Activated T-cell treated with anti-CD3 and anti-CD28 coated beads for 48 hours (primary cell): ENCODE measurements around the gene TTC7B.
A peak's percentile ranks its signal among the peaks of the same experiment; 100 is the strongest.

ENCODE experiments used
- DNase-seq: peaks from one replicate; pipeline ENCODE4 v3.0.0-alpha.2; 2020; ENCODE audit warnings: low read depth

Gene TTC7B

DNA sequence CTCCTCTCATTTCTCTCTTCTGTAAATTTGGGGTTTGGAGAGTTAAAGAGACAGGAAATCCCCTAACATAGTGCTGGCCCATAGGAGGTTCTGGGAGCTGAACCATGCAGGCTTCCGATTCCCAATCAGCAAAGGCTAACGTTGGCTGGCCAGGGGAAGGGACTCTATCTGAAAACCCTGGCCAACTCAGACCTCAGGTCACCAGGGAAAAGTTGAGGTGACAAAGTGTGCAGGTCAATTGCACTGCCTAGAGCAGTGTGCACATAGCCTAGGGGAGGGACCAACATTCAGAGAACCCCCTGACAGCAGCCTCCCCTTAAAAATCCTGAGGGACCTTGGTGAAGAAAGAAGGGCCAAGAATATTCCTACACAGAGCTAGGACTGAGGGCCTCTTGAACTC, 38.9 kb downstream of the TTC7B start:
- DNase-seq: no peak

DNA sequence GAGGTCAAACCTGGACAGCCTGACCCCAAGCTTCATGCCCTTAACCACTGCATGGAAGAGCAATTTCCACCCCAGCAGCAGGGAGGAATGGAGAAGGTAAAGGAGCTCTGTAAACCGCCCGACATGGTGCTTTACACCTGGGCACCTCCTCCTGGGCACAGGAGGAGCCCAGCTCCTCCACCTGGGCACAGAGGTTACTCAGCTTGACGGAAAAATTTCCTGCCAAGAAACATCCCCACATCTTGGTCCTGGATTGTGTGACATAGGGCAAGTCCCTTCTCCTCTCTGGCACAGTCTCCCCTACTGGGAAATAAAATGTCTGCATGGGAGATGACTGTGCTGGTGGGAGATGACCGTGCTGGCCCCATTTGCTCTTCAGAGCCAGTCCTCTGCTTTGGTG, 40.8 kb downstream of the TTC7B start:
- DNase-seq: no peak

DNA sequence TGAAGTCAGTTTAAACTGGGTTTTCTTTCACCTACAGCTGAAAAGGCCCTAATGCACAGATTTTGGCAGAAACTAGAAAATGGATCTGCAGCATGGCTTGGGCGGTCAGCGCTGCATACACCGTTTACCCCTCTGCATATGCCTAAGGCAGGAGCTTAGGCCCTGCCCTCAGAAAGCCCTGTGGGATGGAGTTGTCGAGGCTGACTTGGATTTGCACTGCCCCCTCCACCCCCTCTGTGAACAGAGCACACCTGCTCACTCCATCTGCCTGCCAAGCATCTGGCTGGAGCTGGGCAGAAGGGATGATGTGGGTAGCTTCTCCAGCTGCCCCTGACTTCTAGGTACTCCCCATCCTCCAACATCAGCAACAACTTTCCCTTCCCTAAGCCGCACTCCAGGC, 41.9 kb downstream of the TTC7B start:
- no peak for DNase-seq

DNA sequence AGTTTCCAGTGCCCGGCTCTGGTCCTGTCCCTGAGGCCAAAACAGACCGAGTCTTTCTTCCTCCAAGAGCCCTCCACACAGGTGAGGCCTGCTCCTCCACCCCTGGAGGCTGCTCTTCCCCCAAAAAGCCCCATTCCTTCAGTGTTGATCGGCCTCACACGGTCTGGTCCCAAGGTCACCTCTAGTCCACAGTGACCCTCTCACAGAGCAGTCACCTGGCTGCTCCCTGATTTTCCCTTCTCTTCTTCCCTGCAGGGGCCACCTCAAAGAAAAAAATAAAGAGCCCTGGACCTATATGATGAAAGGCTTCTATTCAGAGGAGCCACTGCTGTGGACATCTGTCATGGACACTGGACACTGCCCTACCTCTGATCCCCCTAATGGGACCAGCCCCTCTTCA, 42.5 kb downstream of the TTC7B start:
- no peak for DNase-seq

DNA sequence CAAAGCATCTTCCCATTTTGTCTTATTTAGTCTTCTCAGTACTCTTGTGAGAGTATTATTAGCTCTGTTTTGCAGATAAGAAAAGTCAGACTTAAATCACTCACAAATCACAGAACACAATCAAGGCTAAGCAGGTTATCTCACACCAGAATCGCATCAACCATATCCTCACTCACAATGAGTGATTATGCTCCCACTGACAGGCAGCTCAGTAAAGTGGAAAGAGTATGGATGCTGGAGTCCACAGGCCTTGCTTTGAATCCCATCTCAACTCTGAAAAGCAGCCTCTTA, 43.1 kb downstream of the TTC7B start:
- no peak for DNase-seq

DNA sequence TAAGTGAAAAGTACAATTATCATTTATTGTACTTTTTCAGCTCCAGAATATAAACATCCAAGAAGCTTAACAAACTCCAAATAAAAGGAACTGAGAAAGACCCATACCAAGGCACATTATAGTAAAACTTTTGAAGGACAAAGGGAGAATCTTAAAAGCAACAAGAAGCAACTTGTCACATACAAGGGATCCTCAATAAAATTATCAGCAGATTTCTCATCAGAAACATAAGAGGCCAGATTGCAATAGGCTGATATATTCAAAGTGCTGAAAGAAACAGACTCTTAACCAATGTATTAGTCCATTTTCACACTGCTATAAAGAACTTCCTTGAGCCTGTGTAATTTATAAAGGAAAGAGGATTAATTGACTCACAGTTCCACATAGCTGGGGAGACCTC, 48.3 kb downstream of the TTC7B start:
- DNase-seq: no peak

DNA sequence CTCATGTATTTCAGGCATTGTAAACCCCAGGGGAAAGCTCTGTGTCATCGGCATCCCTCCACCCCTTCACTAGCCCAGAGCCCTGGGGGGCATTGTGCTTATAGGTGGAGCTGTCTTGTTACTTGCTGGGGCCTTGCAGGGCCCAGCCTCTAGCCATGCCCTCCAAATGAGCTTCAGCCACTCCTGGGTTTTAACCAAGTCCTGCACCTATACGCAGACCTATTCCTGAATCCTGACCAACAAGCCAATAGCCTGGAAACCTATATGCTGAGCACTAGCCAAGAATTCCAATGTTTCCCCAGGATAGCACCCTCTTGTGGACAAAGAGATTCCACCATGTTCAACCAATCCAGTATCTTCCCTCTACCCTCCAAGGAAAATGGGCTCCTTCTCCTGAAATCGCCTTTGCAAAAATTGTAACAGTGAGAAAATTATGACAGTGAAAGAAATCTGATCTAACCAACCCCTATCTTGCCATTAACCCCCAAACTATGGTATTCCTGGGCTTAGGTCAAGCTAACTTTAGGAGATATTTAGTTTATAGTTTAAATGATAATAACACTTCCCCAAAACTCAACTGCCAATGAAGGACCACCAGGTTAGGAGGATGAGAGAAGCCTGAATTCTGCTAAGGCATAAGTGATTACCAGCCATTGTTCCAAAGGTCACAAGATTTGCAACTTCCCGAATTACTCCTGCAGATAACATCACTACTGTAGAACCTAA, 55.5 kb downstream of the TTC7B start:
- DNase-seq: no peak

DNA sequence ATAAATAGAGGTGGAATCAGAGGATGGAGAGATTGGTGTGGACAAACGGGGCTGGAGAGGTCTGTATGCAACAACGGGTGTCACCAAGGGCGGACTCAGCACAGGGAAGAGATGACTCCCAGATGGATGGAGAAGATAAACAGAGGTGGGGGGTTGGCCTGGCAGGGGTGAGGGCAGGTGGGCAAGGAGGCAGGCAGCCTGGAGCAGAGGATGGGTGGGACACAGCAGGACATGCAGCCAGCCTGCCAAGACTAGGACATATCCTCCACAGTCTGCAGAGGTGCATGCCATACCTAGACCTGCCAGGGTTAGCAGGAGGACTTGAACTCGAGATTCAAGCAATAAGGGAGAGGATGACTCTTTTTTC, 56.2 kb downstream of the TTC7B start:
- DNase-seq: no peak

DNA sequence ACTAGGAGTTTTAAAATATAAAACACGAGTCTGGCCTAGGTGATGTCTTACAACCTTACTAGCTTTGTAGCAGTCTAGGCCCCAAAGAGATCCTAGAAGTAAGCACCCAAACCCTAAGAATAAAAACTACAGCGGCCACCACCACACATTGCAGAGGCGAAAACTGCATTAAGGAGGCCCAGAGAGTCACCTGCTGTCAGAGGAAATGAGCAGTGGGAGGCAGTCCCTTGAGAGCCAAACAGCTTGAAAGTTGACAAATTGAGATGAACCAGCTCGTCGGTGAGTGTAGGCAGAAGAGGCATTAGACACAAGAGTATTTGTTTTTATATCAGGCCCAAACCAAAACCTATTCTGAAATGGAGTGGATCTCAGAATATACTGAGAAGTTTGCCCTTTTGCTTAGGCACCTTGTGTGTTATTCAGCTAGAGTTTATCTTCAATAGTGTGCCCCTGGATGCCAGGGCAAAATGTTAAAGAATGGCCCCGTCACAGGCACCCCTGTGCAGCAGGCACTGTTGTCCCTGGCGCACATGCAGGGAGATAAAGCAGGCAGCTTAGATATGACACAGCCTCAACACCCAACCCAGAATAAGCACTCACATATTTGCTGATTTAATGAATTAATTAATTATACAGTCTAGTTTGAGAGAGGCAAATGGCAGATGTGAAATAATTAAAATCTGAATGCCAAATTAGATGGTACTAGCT, 56.7 kb downstream of the TTC7B start:
- DNase-seq: no peak

DNA sequence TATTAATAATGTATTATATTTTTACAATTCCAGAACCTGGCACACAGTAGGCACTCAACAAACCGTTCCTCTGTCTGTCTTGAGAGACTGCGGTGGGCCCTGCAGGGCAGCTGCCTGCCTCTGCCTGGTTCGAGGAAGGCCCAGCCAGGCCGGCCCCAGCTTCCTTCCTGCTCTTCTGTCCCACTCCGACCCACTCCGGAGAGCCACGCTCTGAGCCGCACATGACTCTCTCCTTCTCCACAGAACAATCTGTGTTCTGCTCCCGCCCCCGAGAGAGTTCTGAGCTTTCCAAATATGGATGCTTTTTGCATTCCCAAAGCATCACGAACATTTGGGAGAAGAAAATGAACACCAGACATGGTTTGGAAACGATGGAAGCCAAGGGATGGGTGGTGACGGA, 57.3 kb downstream of the TTC7B start:
- DNase-seq: no peak

DNA sequence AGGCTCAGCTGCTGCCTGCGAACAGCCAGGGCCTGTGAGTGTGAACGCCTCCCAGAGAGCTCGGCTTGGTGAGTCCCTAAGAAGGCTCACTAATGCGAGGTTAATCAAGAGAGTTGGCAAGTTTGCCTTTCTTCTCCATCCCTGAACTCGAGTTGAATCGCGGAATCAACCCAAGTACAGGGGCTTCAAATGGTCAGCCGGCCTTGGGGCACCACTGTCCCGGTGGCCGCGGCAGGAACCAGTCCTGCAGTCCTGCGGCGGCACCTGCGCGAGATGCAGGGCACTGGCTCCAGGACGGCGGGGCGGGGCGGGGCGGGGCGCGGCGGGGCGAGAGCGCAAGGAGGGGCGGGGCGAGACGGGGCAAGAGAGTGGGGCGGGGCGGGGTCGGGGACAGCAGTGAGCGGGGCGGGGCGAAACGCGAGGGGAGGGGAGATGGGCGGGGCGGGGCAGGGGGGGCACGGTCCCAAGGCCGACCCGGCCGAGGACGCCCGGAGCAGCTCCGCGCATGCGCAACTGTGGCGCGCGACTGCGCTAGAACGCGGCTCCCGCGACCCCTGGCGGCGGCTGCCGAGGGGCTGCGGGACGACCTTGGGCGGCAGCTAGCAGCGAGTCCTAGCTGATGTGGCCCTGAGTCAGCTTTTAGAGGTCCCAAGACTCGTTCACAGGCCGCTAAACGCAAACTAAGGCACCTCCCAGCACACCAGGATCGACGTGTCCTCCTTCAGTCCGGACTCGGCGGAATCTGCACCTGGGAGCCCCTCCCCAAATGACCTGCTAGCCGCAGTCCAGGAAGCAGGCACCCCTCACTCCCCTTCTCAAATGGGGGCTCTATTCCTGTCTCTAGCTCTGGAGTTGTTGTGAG, 58.0 kb downstream of the TTC7B start:
- DNase-seq: peak; percentile 98

DNA sequence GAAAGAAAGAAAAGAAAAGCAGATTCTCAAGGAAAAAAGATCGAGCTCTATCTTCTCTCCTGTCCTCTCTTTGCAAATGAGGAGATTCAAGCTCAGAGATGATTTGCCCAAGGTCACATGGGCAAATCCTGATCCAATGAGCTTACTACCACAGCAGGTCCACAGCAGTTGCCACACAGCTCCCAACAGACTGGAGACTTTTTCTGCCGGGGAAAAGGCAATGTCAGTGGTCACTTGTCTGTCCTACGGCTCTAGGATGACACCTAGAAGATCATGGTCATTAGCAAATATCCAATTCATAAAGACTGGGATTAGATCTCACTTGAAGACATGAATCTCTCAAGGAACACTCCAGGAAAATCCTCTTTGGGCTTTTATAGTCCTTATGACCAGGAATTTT, 58.8 kb downstream of the TTC7B start:
- no peak for DNase-seq

DNA sequence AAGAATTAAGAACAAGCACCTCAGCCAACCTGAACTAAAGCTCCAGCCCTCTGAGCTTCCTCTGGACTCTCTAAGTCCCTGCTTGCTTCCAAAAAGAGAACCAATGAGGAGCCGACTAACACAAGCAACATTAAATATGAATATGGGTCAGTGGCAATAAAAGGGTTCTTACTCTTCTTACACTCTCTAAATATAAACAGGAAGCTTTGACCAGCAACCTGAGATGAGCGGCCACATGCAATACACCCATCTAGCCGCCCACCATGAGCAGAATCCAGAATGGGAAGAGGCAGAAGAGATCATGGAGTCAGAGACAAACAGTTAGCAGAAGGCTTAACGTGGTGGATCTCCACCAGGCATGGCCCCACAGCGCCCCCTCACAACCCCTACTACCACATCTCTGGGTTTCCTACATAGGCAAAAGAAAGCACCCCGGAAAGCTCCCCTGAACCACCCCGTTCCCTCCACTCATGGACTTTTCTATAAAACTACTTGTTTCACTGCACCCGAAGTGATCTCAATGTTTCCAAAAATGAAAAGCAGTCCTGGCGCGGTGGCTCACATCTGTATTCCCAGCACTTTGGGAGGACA, 59.4 kb downstream of the TTC7B start:
- DNase-seq: no peak

DNA sequence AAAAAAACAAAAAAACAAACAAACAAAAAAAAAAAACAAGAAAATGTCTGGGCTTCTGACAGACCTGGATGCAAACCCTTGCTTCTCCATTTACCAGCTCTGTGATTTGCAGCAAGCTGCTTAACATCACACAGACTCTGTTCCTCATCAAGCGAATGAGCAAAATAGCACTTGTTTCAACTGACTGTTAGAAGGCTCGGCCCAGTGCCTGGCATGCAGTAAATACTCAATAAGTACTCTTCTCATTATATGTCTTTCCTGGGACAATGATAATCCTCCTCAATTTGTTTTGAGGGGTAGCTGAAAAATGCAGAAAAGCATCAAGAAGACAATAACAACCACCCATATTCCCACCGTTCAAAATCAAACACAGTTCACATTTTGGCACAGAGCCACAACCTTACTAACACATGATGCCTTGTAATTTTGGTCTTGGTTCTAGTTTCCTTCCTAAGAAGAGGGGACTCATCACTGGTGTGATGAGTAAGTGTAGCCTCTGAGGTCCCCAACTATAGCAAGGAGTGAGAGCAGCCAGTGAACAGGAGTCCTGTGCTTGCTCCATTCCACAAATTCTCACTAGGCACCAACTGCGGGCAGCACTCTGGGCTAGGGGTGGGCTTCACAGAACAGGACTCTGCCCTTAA, 60.4 kb downstream of the TTC7B start:
- DNase-seq: no peak

DNA sequence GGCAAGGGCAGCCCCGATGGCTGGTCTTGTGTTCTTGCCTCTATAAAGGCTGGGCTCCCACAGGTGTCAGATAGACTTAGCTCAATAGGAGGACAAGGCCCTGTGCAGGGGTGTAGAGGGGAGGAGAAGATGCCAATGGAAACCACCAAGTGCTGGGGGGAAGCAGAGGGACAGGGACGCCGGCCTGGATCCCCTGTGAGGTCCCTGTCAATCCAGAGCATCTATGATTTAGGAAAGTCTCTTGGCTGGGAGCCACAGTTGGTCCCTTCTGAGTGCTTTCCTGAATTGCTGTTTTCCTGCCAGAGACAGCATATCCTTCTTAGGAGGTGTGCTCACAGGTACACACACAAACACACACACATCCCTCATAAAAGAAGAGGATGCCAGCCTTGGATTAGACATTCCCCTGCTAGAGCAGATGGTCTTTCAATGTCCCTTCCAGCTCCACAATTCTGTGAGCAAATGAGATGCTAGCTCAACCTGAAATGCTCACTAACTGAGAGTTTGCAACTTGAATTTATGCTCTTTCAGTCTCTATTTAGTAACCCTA, 62.7 kb downstream of the TTC7B start:
- no peak for DNase-seq

DNA sequence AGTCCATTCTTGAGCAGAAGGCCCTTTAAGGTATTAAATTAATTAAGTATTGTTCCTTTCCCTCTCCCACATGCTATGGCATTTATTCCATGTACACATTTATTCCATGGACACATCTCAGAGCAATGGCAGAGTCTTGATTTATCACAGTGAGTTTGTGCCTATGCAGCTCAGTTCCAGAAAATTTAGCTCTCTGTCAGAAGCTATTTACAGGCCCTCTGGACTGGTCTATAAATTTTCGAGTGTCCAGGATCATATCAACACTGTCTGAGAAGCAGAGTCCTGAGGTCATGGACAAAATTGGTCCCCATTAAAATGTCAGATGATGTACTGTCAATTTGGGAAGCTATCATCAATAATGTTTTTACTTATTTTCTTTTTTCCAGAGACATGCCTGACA, 65.5 kb downstream of the TTC7B start:
- DNase-seq: no peak

DNA sequence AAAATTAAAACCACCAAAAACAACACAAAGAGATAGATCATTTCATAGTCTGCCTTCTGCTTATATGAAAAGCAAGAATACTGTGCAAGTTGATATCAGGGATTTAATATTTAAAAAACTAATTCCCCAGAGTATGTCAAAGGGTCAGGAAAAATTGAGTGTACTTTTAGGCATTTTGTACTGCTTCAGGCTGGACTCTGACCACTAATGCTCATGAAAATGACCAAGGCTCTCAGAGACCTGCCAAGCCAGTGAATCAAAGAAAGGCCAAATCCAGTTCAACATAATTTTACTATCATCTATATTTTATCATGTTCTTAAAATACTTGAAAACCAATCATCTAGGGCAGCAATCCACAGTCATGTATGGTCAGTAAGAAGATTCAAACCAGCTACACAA, 66.0 kb downstream of the TTC7B start:
- no peak for DNase-seq

DNA sequence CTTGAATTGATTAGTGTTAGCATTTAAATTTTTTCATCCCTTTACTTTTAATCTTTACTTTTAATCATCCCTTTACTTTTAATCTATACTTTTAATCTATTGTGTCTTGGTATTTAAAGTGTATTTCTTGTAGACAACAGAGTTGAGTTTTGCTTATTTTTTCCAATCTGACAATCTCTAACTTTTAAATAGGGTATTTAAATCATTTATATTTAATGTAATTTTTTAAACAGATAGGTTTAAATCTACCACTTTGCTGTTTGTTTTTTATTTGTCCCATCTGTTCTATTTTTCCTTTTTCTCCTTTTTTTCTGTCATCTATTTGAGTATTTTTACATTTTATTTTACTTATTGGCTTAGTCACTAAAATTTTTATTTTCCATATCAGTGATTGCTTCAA, 68.3 kb downstream of the TTC7B start:
- DNase-seq: no peak

DNA sequence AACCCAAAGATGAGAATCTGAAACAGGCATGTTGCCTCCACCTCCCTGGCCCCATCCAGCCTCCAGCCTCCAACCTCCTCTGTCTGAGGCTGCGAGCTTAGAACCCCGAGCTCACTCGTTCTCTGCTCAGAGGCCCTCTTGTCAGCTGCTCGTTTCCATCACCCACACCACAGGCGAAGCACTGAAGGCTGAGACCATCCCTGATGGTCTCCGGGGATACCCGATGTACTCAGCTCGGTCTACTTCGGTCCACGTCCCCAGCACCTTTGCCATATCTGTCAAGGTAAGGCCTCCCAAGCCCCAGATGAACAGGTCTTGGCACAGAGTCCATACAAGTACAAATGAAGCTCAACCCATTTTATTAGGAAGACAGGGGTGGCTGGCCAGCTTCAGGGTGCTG, 72.4 kb downstream of the TTC7B start:
- DNase-seq: no peak

DNA sequence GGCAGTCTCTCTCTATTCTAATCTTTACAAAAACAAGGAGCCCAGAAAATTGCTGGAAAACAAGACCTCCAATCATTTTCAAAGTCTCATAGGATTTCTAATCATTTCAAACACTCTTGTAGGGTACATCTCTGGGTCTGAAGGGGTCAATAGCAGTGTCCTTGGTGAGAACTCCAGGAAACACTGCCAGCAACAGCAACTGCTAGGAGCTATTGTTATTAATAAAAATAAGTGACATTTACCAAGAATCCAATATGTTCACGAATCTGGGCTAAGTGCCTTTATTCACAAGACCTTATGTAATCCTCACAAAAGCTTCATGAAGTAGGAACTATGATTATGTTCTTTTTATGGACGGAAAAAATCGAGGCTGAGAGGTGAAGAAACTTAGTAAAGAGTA, 72.8 kb downstream of the TTC7B start:
- no peak for DNase-seq

DNA sequence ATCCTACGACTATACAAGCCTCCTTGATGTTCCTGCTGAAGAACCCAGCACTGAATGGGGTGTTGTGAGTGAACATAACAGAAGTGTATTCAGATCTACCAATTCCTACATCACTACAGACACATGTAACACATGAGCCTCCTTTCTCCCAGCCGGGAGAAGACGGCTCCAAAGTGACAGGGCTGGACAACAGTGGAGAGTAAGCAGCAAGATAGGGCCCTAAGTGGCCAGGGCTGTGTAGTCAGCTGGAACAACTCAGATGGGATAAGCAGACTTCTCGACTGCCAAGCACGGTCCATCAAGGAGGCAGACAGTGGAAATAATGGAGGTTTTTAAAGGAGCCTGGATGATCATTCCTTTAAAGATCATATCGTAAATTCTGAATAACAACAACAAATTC, 73.5 kb downstream of the TTC7B start:
- no peak for DNase-seq

DNA sequence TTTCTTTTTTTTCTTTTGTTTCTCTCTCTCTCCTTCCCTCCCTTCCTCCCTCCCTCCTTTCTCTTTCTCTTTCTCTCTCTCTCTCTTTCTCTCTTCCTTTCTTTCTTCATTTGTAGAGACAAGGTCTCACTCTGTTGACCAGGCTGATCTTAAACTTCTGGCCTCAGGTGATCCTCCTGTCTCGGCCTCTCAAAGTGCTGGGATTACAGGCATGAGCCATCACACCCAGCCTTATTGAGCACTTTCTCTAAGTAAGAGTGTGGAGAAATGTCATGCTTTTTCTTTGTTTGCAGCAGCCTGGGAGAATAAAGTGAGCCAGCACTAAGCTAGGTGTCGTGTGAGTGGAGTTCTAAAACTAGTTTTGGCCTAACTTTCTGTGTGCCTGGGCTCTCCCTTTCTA, 74.0 kb downstream of the TTC7B start:
- no peak for DNase-seq

DNA sequence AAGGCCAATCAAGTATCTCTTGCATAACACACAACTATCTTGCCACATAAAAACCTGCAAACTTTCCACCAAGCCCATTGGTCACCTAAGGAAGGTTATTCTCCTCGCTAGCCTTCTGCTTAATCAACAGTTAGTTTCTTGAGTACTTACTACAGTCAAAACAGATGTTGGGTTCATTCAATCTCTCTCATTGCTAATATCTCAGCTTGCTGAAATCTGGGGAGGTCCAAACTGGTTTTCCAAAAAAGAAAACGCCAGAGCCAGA, 74.6 kb downstream of the TTC7B start:
- no peak for DNase-seq
